ENCODE data around the gene CARMIL1.
"Not testable (repeated sequence)": the region's sequence is repeated elsewhere in the genome, so short reads cannot be mapped to it uniquely, and the experiment has no call there.

Gene CARMIL1

GRCh38 chr6:25444521-25444920, 165.3 kb downstream of the CARMIL1 start:
- DNase-seq (ENCODE audit: low read depth in 2 of 2) = not testable (repeated sequence)

GRCh38 chr6:25446830-25447569, 167.8 kb downstream of the CARMIL1 start:
- no peak for DNase-seq (ENCODE audit: low read depth in 2 of 2)

- no peak for DNase-seq (ENCODE audit: low read depth in 2 of 2)
Observed at GRCh38 chr6:25447570-25447929, 168.4 kb downstream of the CARMIL1 start.

GRCh38 chr6:25448965-25449538, 169.9 kb downstream of the CARMIL1 start:
- DNase-seq (ENCODE audit: low read depth in 2 of 2) = no peak

GRCh38 chr6:25449774-25450173, 170.6 kb downstream of the CARMIL1 start:
- DNase-seq (ENCODE audit: low read depth in 2 of 2) = no peak

GRCh38 chr6:25450469-25451198, 171.5 kb downstream of the CARMIL1 start:
- DNase-seq (ENCODE audit: low read depth in 2 of 2) = no peak

- DNase-seq (ENCODE audit: low read depth in 2 of 2) = no peak
Observed at GRCh38 chr6:25452031-25452430, 172.9 kb downstream of the CARMIL1 start.

GRCh38 chr6:25453288-25453687, 174.1 kb downstream of the CARMIL1 start:
- DNase-seq (ENCODE audit: low read depth in 2 of 2) = no peak

- no peak for DNase-seq (ENCODE audit: low read depth in 2 of 2)
Observed at GRCh38 chr6:25454136-25454535, 175.0 kb downstream of the CARMIL1 start.

- DNase-seq (ENCODE audit: low read depth in 2 of 2) = no peak
Observed at GRCh38 chr6:25456249-25457040, 177.3 kb downstream of the CARMIL1 start.

GRCh38 chr6:25457516-25457915, 178.3 kb downstream of the CARMIL1 start:
- no peak for DNase-seq (ENCODE audit: low read depth in 2 of 2)

GRCh38 chr6:25458485-25458884, 179.3 kb downstream of the CARMIL1 start:
- DNase-seq (ENCODE audit: low read depth in 2 of 2) = no peak

- no peak for DNase-seq (ENCODE audit: low read depth in 2 of 2)
Observed at GRCh38 chr6:25462235-25462897, 183.2 kb downstream of the CARMIL1 start.

GRCh38 chr6:25463441-25463840, 184.3 kb downstream of the CARMIL1 start:
- DNase-seq (ENCODE audit: low read depth in 2 of 2) = no peak

- DNase-seq (ENCODE audit: low read depth in 2 of 2) = no peak
Observed at GRCh38 chr6:25464225-25464624, 185.1 kb downstream of the CARMIL1 start.

- DNase-seq (ENCODE audit: low read depth in 2 of 2) = no peak
Observed at GRCh38 chr6:25465941-25466340, 186.8 kb downstream of the CARMIL1 start.

- no peak for DNase-seq (ENCODE audit: low read depth in 2 of 2)
Observed at GRCh38 chr6:25468881-25469280, 189.7 kb downstream of the CARMIL1 start.

- no peak for DNase-seq (ENCODE audit: low read depth in 2 of 2)
Observed at GRCh38 chr6:25469797-25470388, 190.7 kb downstream of the CARMIL1 start.

- DNase-seq (ENCODE audit: low read depth in 2 of 2) = no peak
Observed at GRCh38 chr6:25472306-25472705, 193.1 kb downstream of the CARMIL1 start.

GRCh38 chr6:25472906-25473305, 193.7 kb downstream of the CARMIL1 start:
- DNase-seq (ENCODE audit: low read depth in 2 of 2) = no peak

GRCh38 chr6:25473447-25473846, 194.3 kb downstream of the CARMIL1 start:
- no peak for DNase-seq (ENCODE audit: low read depth in 2 of 2)
